Stimulated activated CD4-positive, alpha-beta T cell treated with anti-CD3 and anti-CD28 coated beads, Interleukin-15, amount 100 ng/mL, for 1 hour (primary cell): ENCODE data around the gene CACNA2D3.

Experiments used
- DNase-seq, 2 donors: peaks; one replicate each; pipeline ENCODE4 v3.0.0-alpha.2; 2020; ENCODE audit warnings: low read depth in 1 of 2, low spot score in 1 of 2

Gene CACNA2D3

DNA sequence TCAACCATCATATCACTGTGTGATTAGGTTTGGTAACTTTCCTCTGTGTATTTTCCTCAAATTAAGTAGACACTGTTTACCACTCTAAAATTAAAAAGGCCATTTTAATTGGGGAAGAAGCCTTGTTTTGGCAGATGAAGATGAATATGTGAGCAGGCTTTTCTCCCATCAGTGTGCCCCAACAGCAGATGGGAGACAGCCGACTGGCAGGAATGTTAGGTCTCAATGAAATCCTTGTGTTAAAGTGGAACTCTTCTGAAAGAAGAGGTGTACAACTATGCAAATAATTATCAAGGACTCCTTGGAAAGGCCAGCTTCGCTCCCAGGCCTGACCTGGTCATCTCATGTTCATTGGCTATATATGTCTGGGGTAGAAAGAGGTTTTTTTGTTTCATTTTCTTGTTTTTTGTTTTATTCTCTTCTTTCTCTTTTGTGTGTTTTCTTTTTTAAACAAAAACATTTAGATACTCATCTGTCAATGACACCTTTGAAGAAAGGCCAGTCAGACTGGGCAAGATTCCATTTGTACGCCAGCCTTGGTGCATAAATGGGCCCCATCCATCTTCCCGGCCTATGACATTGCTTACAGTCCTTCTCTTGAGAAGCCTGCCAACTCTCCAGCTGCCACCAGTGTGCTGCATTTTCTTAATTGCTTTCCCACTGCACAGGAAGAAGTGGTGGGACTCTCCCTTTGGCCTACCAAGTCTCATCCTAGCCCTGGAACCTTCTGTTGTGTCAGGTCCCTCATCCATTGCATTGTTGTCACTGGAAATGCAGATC lies 779.7 kb downstream of the CACNA2D3 start:
- DNase-seq, result no peak

DNA sequence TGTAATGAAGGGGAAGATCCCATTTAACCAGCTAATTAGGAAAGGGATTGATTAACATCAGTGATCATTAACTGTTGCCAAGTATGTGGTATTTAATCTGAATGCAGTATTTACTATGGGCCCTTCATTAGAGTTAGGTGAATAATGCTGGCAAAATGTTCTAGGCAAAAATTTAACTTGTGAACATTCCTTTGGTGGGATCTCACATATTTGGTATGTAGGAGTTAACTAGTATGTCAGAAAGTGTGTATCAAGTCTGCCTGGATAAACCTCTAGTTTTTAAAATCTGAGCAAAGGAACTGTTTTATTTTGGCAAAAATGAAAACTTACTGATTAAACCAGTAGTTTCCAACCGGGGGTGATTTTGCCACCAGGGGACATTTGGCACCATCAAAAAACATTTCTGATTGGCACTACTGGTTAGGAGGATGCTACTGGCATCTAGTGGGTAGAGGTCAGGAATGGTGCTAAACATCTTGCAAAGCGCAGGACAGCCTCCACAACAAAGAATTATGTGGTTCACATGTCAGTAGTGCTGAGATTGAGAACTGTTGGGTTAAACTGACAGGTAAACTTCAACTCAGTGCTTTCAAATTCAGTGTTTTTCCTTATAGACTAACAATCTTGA lies 783.0 kb downstream of the CACNA2D3 start:
- no peak for DNase-seq

DNA sequence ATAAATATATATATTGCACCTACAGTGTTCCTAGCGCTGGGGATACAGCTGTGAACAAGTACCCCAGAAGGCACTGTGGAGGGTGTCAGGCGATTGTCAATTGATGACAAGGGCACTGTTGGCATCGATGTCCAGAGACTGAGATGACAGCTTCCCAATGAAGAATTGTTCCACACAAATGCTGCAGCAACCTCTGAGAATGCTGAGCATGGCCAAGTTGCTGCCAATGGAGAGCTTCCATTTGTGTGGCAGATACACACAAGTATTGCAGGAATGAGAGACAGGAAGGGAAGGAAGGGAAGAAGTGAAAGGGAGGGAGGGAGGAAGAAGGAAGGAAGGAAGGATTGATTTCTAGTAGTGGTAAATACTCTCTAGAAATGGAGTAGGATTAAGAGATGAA lies 783.6 kb downstream of the CACNA2D3 start:
- DNase-seq, result no peak

DNA sequence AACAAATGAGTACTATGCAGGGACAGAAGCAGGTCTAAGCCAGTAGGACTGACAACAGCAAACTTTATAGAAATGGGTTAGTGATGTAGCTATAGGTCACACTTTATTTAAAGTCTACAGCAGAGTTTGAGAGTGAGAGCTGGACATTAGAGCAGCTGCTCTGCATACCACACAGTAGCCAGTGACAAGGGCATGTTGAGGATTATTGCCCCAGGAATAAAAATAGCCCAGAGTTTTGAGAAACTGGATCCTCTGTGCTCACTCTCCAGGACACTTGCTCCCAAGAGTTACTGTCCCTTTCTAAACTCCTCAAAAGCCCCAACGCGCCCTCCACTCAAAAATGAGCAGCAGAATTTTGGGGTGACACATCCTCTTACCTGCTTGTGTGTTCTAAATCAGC lies 784.4 kb downstream of the CACNA2D3 start:
- no peak for DNase-seq

DNA sequence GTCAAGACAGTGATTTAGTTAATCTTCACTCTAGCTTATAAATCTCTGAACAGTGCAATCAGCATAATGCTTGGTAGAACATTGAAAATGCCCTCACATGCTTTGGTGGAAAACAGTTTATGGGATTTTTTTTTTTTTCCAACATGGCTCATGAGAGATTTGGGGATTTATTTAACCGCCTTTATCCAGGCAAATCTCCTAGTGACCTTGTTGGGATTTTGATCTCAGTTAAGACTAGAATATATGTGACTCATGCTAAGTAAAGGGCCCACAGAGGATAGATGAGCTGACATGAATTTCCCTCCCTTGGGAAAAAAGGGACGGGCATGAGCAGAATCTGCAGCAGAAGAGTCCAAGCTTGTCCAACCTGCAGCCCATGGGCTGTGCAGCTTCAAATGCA lies 786.8 kb downstream of the CACNA2D3 start:
- DNase-seq, result no peak

DNA sequence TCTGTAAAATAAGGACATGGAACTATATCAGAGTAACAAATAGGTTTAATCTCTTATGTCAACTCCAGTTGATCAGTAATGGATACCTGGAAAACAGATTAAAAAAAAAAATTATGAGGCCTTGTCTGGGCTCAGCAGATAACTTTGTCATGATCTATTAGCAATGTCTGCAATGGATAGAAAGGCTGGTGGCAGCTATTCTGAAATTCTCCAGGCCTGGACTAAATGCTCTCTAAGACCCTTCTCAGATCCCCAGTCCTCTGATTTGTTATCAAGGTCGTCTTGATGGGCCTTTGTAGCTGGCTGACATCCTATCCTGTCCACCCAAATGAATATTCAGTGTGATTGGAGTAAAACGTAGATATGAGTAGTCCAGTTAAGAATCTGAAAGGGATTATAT lies 791.8 kb downstream of the CACNA2D3 start:
- DNase-seq, result no peak

DNA sequence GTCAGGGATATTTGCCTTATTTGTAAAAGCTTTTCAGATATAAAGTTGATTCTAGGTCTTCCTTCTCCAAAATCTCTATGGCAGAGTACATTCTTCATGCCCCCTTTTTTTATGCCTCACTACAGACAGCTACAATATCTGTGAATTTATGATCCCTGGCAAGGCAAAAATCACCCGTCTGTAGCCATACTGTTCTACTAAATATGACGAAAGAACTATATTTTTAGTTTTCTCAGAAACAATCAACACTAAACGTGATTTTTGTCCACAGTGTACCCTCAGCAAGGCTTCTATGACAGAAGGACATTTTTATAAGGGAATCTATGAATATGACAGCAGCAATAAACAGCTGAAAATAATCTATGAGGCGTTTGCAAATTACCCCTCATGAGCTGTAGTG lies 792.8 kb downstream of the CACNA2D3 start:
- DNase-seq, result no peak

DNA sequence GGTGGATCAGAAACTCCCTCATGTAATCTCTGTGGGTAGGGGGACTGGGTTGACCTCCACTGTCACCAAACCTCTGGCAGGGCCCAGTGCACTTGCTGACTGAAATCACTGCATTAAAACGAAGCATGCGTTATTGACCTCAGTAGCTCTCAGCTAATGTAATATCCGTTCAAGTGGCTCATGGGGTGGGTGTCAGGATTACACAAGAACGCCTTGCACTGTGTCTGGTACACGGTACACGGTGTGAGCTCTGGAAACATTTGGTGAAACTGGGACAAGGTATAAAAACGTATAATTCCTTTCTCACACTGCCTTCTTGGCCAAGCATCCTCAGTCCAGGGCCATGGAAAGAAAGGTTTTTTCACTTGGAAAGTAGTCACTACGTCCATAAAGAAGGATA lies 793.6 kb downstream of the CACNA2D3 start:
- DNase-seq, result no peak

DNA sequence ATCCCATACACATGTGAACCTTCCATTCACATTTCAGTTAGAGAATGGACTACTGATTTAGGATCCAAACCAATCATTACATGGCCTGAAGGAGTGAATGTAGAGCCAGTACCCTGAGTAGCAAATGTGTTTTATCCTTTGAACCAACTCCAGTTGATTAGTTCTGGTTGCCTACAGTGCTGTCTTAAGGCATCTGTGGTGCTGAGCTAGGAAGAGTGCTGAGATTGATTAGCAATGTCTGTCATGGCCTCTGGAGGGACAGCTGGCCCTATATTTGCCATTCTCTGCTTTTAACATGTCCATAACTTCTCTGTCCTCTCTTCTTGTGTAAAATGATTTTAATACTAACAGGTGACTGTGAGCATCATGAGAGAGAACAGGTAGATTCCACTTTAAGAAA lies 794.4 kb downstream of the CACNA2D3 start:
- DNase-seq, result no peak

DNA sequence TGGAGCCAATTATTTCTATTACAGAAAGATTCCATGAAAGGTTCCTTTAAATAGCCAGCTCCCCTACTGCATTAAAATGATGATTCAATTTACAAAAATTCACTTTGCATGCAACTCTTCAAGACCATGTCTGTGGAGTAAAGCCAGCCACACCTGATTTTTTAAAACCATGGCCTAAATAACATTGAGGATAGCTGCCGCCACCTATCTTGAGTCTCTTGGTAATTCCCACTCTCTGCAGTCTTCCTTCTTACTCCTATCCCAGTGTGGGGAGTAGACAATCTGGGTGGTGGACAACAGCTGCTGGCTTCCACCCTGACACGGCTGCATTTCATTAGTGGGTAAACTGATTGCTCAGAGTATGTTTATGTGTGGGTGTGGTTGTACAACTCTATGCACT lies 794.8 kb downstream of the CACNA2D3 start:
- DNase-seq, result no peak

DNA sequence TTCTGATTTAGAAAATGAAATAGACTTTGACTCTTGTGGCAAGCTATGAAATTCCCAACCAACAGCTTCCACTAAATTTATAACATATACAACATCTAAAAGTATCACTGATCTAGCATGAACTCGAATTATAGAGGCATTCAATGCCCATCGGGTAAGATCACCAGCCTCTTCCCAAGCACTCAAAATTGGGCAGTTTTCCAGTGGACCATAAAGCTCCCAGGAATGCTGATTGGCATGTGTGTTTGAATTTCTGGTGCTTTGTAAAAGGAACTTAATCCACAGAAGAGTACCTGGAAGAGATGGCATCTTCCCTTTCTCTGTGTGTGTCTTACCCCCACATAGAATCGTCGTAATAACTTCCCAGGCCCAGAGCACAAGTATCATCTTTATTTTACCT lies 795.5 kb downstream of the CACNA2D3 start:
- no peak for DNase-seq

DNA sequence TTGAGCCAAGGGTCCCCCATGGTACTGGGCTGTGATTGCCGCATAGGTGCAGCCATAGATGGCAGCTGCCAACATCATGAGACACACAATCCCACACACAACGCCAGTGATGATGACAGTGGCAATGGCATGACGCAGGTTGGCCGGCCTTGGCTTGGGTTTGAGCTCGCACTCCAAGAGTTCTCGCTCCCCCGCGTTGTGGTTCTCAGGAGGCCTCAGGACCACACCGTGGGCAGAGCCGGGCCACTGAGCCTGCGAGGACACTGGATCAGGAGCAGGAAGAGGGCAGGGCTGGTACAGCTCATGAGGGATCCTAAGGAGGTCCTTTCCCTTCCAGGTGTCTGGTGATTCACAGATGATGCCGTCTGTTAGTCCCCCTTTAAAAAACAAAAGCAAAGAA lies 796.2 kb downstream of the CACNA2D3 start:
- no peak for DNase-seq

DNA sequence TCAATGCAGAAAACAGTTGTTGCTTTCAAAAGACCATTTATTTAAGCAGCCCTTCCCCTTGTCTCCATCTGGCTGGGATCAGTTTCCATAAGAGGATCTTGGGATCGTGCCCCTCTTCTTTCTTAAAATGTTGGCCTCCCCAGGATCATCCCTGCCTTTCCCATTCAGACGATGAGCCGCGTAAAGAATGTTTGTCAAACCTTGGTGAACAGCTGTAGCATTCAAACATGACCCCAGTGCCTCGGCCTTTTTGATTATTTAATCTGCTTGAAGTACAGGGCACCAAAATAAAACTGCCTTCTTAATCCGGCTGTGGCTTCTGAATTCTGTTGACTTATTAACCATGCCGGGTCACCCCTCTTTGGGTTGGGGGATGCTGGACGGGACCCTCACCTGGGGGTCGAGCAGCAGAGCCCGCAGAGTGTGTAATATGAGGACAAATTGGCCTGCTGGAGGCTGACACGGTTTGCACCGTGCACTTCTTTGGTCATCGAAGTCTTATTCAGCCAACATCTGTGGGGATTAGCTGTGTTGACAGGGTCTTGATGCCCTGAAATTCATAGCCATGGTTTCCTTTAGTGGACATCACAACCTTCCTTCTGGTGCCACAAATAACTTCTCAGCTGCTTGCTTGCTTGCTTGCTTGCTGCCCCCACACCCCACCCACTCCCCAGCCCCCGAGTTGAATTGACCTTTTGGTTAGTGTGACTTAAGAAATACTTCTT lies 805.9 kb downstream of the CACNA2D3 start, which contains the start of gene LRTM1:
Gene LRTM1 (minus strand): TSS at position 14 of the 725 bp plus-strand sequence. CDS start 148 bp downstream, outside the sequence.
- no peak for DNase-seq

DNA sequence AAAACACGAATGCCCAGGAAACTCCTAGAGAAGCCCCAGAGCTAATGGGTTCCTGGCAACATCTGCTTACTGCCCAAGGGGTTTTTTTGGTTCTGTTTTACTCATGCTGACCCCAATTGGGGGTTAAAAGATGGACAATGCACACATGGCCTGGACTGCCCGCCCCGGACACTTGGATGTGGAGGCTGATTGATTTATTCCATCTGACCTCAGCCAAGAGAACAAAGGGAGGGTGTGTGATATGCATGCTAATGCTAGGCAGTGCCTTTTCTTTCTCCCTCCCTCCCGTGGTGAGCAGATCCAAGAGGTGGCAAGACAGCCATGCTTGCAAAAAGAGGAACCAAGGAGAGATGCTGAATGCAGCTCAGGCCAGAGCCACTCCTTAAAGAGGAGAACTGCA lies 808.8 kb downstream of the CACNA2D3 start:
- no peak for DNase-seq

DNA sequence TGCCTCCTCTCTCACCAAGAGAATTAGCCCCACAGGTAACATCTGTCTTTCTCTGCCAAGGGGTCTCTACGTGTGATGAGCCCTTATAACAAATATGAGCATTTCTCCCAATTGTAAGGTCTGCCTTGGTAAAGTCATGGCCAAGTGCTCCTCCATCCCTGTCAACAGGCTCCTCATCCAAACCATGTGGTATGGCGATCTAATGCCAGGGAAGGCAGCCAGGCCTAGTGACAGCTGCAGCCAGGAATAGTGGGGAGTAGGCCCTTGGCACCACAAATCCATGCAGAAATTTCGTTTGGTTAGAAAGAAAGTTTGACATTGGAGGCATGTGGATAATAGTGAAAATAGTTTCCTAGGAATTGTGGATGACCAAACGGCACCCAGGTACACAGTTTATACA lies 810.3 kb downstream of the CACNA2D3 start:
- DNase-seq, result no peak

DNA sequence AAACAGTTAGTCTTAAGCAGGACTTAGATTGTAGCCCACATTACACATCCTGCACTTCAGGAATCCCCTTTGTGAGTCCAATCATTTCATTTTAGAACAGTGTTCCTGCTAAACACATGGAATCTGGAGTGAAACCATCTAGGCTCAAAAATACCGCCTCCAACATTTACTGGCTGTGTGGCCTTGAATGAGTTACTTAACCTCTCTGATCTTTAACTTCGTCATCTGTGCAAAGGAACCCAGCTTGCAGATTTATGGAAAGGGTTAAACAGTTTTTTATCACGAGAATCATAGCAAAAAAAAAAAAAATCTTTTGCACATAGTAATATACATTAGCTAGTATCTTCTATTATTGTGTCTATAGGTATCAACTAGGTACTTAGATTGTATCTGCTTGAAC lies 813.5 kb downstream of the CACNA2D3 start:
- DNase-seq, result no peak

DNA sequence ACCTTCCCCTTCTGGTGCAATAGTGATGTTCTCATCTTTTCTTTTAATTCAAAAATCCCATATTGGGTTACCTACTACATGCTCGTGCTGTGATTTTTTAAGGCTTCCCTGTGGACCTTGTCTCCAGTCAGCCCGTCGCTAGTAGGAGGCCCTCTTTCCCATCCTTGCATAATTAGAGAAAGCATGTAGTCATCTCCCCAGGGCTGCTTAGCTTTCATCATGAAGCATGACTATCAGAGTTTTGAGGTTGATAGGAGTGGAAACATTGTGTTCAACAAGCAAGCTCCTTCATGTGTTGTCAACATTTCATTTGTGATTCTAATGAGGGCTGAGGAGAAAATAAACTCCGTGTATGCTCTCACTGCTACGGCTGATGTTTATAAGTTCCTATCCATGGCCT lies 814.2 kb downstream of the CACNA2D3 start:
- no peak for DNase-seq

DNA sequence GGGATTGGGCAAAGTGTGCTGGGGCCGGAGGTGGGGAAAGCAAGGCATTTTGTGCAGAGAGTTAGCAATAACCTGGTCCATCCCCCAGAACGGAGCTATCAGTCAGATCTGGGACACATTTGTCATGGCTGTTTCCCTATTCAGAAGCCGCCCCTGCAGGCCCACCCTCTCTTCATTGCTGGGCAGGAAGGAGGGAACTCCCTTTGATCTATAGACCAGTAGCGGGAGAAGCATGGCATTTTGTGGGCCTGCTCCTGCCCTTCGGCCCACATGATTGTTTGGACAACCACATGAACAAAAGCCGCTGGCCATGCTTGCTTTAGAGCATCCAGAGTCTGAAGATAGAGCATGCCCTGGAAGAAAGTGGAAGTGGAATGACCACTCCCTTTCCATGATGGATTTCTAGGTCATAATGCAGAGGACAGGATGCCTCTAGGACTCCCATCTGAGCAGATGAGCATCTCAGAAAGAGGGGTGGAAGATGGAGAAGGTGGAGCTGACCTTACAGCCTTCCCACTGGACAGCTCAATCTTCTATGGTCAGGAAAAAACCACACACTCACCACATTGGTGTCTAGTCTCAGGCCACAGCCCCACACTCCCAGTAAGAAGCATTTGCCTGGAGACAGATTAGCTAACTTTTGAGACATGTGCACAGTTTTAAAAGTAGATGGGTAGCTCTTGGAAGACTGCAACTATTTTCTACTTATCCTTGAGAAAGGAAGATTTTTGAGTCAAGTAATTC lies 817.4 kb downstream of the CACNA2D3 start:
- no peak for DNase-seq

DNA sequence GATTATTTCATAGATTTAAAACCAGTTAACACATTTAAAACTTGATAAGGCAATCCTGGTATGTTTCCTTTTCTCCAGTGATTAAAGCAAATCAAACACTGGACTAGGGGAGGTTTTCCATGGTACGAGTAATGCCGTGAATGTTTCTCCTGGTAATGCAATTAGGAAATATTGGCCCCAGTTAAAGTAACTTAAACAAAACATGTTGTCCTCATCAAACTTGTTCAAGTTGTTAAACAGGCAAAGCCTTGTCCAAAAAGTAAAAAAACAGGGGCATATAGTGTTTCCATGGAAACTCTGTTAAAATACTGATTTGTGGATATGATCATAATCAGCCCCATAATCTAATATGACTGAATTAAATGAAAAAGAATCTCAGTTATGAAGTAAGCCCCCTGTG lies 818.6 kb downstream of the CACNA2D3 start:
- DNase-seq, result no peak

DNA sequence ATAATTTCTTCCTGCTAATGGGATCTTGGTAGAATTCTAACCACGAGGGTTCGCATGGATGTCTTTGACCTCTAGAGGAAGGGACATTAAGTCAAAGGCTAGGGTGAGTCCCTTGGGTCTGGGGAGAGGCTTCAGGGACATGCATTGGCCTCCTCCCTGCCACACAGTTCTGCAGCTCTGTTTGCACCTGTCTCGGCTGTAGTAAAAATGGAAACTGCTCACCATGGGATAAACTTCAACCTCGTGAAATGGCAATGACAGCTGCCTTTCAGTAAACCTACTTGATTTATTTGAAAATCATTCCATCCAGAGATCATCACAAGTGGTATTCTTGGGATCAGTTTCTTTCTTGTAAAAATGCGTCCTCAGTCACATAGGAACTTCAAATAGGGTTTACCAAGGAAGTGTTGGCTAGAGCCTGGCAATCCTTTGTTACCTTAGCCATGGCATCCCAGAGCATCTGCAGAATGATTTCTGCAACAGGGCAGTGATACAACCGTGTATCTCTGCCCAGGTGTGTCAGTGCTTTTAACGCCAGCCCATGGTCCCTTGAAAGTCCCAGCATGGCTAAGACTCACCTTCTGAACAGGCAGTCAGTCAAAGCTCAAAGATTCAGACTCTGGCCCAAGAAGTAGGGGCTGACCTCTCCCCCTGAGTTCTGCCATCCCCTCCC lies 819.5 kb downstream of the CACNA2D3 start:
- DNase-seq, result no peak

DNA sequence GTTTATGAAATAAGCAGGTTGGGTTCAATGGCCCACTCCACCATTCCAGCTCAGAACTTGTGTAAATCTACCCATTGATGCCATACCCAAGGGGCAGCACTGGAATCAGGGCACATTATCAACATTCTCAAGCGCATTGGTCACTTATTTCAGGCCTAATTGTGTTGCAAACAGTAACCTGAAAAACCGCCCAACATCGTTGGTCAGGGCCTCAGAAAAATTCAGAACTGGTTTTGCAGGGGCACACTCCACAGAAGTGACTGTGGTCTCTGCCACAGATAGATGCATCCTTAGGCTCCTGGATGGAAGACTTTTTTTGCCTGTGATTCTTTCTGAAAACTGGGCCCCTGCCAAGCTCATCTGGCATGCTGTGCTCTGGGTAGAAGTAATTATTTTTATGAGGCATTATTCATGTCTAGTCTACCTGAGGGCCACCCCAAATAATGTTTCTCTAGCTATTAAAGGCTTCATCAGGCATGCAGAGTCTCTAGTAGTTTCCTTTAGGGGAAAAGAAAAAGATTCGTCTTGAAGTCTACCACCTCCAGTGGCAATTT lies 827.2 kb downstream of the CACNA2D3 start:
- DNase-seq, result no peak
